Dedifferentiated amniotic fluid mesenchymal stem cell (primary cell): ENCODE data around the gene FRMPD4.

Experiments
- DNase-seq: peaks from one replicate; pipeline ENCODE4 v3.0.0-alpha.2; 2016; ENCODE audit errors: extremely low spot score

Gene FRMPD4

DNA sequence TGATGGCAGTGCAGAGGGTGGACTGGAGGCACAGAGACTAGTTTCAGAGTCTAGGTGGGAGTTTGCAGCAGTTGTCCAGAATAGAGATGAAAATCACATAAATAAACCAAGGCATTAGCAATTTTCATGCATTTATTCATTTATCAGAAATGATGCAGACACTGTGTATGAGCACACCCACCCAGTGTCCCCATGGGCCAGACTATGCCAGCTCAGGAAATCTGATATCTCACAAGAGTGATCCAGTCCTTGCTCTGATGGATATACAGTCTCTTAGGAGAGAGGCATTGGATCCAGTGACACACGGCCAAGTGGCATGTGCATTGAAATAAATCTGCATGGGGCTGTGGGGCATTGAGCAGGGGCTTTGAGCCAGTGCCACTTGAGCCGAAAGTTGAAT is 228.2 kb downstream of the FRMPD4 start:
- DNase-seq, result no peak

DNA sequence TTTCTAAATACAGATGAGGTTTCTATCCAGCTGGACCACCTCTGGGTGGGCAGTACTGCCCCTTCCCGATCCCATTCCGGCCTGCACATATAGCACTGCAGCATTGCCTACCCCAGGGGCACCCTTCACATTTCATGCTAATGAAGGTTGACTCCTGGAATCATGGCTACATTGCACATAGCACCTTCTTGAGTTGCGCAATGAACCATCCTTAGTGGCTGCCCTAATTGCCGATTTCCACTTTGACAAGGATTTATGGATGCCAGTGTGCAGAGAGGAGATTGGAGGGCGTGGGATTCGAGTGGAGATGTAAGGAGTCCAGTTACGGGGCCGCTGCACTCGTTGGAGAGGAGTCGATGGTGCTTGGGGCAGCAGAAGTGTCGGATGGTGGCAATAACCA is 229.0 kb downstream of the FRMPD4 start:
- DNase-seq, result no peak

DNA sequence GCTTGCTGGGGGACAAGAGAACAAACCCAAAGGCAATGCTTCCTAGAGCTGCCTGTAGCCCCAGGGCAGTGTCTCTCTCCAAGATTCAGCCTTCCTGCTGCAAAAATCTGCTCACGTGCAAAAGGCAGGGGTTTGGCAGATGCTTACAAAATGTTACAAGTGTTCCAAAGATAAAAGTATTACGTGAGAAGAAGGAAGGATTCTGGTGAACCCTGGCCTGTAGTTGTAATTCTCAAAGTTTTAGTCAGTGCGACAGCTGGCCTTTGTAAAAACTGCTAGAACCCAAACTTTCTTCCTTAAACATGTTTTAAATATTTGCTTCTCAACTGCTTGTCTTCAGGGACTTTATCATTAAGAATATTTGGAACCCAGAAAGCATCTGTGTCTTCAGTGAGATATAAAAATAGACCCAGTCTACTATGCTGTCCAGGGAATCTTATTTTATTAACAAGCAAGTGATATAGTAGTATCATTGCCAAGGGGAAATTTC is 232.3 kb downstream of the FRMPD4 start:
- peak; percentile 59 for DNase-seq

DNA sequence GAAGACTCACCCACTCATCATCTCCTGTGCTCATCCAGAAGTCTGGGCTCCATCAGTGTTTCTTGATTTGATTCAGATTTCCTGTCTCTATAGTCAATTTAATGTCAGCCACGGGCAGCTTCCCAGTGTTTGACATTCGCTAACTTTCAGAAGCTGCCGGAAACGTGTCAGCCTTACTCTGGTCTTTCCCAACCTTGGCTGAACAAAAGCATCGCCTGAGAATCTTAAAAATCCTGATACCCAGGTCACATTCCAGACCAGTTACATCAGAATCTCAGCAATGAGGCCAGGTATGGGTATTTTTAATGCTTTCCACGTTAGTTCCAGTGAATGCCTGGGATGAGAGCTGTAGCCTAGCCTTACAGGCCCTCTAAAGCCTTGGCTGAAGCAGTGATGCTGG is 233.8 kb downstream of the FRMPD4 start:
- no peak for DNase-seq

DNA sequence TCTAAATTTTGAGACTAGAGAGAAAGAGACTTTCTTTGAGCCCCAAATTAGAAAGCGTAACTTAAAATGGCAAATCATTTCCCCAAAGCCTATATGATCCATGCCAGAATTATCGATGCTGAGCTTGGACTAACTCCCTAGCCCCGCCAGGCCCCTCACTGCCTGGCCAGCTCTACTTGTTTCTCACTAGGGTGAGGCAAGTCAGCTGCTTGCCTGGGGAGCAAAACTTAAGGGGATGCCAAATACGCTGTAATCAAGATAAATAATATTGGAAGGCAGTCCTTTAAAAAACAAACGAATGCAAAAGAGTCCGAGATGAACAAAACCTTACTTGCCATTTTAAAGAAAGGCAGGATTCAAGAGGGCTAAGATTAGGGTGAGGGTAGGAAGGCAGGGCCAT is 236.0 kb downstream of the FRMPD4 start:
- DNase-seq, result no peak

DNA sequence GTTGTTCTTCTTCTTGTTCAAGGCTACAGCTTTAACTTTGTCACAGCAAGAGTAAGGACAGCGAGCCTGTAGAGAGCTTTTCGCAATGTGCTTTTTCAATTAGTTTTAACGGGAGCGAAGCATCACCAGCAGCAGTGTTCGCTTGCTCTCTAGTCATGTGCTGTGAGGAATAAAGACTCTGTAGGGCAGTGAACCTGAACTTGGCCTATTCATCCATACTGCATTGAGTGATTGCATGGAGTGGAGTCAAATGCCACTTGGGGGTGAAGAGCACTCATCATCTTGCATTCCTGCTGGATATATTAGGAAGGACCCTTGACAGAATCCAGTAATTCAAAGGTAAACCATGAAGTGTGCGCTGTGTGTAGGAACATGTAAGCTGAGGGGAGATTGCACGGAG is 240.0 kb downstream of the FRMPD4 start:
- no peak for DNase-seq

DNA sequence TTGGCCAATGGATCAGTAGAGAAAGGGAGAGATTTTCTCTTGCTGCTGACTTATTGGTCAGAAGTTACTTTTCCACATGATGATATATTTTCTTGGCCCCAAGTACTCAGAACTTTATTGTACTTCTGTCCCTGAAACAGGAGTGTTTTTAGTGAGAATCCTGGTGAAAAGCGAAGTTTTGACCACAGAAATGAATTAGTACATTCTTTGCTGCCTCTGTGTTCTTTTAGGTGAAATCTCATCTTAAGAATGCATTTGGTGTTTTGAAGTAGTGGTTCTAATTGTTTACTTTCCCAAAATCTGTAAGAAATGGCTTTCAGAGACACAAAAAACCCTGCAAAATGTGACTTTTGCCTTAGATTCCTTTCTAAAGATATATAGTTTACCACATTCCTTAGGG is 240.4 kb downstream of the FRMPD4 start:
- no peak for DNase-seq

DNA sequence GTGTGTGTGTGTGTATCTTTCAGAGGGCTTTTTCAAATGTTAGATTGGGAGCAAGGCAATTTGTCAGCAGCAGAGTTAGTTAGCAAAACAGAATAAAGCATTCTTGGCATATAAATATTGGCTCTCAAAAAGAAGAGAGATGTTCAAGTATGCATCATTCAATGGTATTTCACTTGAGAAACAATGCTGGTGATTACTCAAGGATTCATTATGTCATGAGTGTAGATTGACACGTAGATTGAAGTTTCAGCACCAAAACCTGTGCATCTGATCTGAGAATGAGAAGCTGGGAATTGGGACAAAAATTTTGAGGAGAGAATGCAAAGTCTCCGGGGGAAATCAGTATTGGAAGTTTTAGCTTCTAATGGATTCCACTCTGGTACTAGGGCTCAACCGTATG is 241.4 kb downstream of the FRMPD4 start:
- DNase-seq, result no peak

DNA sequence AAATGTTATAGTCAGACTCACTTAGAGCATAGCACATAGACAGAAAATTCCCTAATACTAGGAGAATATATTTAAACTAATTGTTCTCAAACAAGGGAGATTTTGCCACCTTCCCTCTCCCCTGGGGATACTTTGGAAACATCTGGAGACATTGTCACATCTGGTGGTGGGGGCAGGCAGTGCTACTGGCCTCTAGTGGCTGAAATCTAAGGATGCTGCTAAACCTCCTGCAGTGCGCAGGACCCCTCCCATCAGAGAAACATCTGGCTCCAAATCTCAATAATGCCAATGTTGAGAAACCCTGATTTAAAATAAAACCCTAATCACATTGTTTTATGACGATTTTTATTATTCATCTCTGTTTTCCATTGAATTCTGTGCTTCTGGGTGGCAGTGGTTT is 244.9 kb downstream of the FRMPD4 start:
- no peak for DNase-seq

DNA sequence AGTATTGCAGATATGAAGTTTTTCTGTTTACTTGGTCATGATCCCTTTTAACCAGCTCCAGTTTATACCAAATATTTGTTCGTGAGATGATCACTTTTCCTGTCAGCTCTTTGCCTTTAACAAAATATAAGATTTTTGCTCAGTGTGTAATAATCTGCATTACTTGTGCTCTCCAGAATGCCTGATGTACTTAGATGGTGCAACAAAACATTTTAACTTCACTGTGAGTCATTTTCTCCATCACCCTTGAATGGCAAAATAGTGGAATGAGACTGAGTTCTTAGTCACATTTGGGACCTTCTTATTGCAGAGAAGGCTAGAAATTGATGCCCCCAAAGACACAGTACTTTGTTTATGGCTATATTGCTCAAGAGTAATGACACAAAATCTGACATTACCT is 252.0 kb downstream of the FRMPD4 start:
- no peak for DNase-seq

DNA sequence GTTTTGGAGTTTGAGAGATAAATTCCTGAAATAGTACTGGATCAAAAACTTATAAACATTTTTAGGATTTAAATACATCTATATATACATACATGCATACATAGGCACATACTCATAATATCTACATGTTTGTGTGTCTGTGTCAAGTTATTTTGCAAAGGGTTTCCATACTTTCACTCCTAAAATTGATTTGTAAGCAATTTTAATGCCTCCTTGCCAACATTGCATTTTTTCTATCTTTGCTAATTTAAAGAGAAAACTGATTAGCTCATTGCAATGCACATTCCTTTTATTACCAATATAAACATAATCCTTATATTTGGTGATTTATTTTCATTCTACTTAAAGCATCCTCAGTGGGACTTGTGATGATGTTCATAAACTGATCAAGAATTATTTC is 258.3 kb downstream of the FRMPD4 start:
- no peak for DNase-seq

DNA sequence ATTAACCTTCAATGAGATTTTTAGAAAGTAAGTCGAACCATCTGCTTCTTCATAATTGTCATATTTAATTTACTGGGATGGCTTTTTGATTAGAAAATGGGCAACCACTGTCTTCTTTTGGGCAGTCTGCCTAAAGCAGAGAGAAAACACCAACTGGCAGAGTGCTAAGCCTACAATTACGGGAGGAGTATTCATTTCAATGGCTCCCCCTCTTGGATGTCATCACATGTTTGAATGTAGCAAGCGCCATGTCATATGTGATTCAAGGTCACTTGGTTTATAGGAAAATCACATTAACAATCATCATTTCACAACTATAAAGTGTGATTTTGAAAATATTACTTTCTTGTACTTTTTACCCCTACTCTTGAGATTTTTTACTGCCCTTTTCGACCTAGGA is 261.9 kb downstream of the FRMPD4 start:
- no peak for DNase-seq

DNA sequence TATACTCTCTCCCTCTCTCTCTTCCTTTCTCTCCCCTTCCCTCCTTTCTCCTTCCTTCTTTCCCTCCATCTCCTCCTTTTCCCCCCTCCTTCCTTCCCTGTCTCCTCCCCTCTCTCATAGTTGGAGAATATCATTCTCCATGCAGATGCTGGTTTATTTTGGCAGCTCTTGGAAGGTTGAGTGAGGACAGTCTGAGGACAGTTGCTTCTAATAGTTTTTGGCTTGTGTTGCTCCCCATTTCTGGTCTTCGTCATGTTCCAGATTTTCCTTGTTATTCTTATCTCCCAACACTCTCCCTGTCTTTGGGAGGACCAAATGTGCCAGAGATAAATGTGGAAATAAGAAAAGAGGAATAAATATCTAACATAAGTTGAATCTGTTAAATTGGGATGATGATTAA is 263.0 kb downstream of the FRMPD4 start:
- no peak for DNase-seq

DNA sequence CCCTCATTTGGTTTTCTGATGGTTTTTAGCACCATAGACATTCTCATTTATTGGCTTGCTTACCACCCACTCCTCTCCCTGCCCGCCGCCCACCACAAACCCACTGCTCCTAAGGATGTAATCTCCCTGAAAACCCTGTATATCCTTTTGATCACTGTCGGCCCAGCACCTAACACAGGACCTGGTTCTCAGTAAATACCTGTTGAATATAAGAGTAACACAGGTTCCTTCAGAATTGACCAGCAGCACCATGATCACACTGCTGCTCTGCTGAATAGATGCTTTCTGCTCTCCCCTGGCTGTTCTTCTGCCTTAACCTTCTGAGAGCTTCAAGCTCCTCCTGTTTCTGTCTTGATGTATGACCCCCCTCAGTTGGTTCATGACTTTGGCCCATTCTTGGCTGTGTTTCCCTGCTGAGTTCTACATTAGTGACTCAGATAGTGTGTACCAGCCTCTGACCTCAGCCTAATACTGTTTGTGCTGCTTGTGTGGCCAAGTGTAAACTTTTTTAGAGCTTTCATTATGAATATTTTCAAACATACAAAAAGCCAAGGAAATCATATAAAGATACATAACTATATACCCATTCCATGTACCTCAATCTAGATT is 265.3 kb downstream of the FRMPD4 start:
- no peak for DNase-seq

DNA sequence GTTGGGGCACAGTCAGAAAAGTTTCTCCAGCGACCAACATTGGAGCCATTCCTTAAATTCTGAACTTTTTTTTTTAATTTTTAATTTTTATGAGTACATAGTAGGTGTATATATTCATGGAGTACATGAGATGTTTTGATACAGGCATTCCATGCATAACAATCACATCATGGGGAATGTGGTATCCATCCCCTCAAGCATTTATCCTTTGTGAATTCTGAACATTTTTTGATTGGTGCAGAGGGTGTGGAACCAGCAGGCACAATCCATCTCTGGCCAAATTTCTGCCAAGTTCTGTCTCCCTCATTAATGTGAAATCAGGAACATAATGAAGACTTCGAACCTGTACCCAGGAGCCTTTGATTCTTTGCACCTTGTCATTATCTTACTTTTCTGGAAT is 267.0 kb downstream of the FRMPD4 start:
- DNase-seq, result no peak

DNA sequence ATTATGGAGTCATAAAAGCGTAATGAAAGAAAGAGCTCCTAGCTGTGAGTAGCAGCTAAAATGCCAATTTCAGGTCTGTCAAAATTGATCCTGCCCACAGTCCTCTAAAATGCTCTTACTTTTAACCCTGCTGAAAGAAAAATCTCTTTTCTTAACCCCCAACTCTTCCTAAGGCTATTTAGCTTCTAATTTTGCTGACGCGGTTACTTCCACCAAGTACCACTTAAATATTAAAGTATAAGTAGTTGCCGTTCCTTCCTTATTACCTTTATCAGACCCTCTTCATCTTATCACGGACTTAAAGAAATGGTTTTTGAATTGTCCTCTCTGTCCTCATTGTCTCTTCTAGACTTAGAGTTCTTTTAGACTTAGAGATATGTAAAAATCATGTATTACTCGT is 272.2 kb downstream of the FRMPD4 start:
- no peak for DNase-seq

DNA sequence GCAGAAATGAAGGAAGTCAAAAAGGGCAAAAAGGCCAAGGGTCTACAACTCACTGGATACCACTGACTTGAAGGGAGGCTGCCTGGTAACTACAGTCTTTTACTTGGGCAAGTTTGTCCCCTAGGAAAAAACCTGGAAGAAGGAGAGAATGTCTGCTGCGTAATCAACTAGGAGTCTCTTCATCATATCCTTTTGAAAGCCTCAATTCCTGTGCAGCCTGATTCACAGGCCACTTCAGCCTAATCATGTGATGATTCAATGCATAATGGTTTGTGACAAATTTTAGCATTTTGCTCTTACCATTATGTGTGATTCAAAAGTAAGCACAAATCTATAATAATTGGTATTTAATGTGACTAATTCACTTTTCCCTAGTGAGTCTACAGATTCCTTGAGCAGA is 273.6 kb downstream of the FRMPD4 start:
- no peak for DNase-seq

DNA sequence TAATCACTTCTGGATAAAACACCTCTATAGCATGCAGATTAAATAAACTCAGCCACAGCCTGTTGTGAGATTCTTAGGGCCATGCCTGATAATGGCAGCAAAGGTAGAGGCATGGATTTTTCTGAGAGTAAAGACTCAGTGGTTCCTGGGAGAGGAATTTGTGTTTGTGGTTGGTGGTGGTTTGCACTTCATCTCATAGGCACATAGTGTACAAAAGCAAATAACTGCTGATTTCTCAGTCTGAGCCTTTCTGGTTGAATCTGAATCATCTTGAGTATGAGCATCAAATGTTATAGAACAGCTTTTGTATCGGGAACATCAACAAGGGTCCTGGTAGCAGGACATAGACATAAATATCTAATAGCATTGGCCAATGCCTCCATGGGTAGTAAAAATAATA is 274.3 kb downstream of the FRMPD4 start:
- DNase-seq, result no peak

DNA sequence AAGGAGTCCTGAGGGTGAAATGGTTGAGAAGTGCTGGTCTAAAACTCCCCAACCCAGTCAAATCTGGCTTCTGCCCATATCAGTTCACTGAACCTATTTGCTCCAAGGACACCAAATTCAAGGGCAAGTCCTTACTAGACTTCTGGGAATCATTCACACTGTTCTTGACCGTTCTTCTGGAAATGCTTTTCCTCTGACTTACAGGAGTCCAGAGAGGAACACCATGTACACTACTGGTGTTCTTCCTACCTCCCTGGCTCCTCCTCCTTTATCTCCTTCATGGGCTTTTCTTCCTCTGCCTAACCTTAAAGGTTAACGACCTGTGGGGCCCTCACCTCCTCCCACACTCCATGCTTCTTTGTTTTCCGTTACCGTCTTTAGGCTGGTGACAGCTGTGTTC is 281.3 kb downstream of the FRMPD4 start:
- no peak for DNase-seq

DNA sequence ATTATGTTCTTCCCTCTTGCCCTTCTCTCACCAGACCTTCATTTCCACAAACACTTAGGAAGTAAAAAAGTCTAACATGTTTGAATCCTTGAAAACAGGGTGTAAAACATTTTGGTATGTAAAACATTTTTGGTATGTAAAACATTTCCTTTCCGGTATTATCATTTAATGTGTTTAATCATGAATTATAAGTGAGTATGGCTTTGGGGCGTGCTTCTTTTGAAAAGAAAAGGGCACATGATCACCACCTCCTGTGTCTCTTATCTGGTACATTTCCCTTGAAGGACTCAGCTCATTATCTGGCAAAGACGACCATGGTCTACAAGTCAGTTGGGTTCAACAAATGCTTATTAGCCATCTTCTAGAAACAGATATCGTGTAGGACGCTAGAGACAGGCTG is 283.6 kb downstream of the FRMPD4 start:
- no peak for DNase-seq

DNA sequence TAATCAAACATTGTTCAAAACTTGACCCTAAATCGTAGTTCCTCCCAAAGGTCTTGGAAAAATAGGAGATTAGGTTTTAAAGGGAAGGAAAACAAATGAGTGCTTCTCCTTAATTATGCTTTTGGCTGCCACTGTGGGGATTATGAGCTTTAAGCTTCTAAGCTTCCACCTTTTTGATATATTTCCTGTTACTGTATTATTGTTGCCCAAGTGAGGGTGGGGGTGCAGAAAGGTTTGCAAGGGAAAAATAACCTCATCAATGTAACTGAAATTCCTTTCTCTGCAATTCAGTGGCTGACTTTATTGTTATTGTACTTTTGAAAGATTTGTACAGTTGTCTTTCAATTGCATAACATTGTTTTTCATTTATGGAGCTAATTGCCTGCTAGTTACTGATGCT is 285.1 kb downstream of the FRMPD4 start:
- DNase-seq, result no peak

DNA sequence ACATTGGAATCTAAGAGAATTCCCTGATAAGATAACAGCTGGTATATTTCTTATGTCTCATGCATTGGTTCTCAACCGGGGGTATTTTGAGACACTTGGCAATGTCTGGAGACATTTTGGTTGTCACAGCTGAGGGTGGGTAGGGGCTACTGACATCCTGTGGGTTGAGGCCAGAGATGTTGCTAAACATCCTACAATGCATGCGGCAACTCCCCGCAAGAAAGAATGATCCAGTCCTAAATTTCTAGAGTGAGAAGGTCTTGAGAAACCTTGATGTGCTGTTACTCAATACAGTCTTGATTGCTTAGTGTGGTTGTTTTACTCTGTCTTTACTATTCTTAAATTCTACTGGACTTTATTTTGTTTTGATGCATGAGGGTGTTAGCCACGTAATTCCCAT is 287.2 kb downstream of the FRMPD4 start:
- DNase-seq, result no peak

DNA sequence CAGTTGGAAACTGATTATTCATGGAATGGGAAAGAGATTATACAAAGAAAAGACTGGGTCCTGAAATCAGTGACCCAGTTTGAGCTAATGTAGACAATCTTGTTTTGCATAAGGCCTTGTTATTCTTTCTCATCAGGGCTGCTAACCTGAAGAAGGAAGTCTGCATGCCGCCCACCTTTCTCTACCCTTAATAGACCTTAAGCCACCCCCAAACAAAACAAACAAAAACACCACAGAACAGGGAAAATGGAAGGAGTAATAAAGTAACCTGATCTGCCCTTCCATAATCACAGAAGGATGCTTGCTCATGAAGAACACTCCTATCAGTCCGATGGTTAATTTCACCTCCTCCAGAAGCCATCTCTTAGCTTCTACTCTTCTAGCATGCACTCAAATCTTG is 288.1 kb downstream of the FRMPD4 start:
- DNase-seq, result no peak

DNA sequence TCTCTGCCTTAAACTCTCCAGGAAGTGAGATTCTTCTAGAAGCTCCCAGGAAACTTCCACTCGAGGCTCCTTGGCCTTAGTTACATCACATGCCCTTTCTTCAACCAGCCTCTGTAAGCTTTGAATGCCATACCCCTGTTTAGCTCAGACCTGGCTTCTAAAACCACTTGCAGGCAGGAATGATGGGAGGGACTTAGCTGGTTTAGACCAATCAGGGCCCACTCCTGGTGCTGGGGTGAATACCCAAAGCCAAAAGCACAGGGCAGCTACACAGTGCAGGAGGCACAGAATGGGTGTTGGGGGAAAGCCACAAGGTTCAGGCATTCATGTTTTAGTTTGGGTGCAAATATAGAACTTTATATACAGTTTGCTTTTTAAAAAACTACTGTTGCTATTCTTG is 296.2 kb downstream of the FRMPD4 start:
- DNase-seq, result no peak

DNA sequence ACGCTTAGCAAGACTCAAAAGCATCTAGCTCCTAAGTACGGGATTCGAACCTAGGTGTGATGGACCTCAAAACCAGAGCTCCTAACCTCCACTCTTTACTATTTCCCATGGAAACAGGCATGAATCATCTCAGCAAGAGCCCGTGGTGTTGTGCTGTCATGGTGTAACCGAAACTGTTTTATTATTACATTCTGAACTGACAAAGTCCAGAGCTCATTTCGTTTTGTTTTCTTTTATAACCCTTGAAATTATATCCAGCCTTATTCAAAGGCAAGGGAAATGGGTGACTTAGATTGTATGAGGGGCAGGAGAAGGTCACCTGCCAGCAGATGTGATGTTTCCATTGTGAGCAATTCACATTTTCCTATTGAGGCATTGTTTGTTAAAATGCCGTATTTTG is 301.1 kb downstream of the FRMPD4 start:
- no peak for DNase-seq
